ENCODE data around the gene TBC1D16.

- TF ChIP-seq POLR2A (IDR thresholded peaks at IDR 0.05; ENCODE audit: low read depth, low read length) (no peak), POLR2AphosphoS5 (IDR thresholded peaks at IDR 0.05; ENCODE audit: low read depth, low read length) (no peak)
These were observed 25.3 kb downstream of the TBC1D16 start for GRCh38 chr17:80010283-80010858.

Measured in GM12892 (cell line).